Testis (tissue), 3 donors: ENCODE data around the gene NCBP2. TPM values are rescaled to one million over a fixed set of nuclear protein-coding genes. Genes with fewer than 3 reads are reported as not detected.

Source experiments
- DNase-seq: peaks from one replicate; pipeline ENCODE4 v3.0.0-alpha.2; 2019
- H3K27ac ChIP-seq, 2 donors: fragments of 200-600 bp; sonication (generic); one replicate each; pipeline ENCODE4 v1.5.1; 2019
- H3K27me3 ChIP-seq: fragments of 200-600 bp; sonication (generic); one replicate; pipeline ENCODE4 v1.5.1; 2019
- H3K36me3 ChIP-seq: fragments of 200-600 bp; sonication (generic); one replicate; pipeline ENCODE4 v1.5.1; 2017; ENCODE audit warnings: low read depth; ENCODE audit errors: missing control alignments
- H3K4me1 ChIP-seq: fragments of 200-600 bp; sonication (generic); one replicate; pipeline ENCODE4 v1.5.1; 2019
- H3K4me3 ChIP-seq, 2 donors: fragments of 200-600 bp; sonication (generic); one replicate each; pipeline ENCODE4 v1.5.1; 2017 to 2019
- H3K9me3 ChIP-seq: fragments of 200-600 bp; sonication (generic); one replicate; pipeline ENCODE4 v1.5.1; 2017
- POLR2A ChIP-seq: fragments of 450-650 bp; IDR thresholded peaks from one replicate; pipeline ENCODE4 v1.6.1; 2017; ENCODE audit warnings: antibody characterized with exemption, mild to moderate bottlenecking, moderate library complexity
- WGBS, 2 donors: methylation state at CpG; one replicate each; pipeline ENCODE4 v1.1.5; 2018; 5-methylcytosine and 5-hydroxymethylcytosine counted together
- intact Hi-C: fragments of 100-400 bp; cut with DNase I; formaldehyde crosslinking; loops from one replicate; pipeline ENCODE4 v1.15.1; 2023; ENCODE audit warnings: low total_unique reads
- polyA plus RNA-seq: library from polyadenylated mRNA; stranded (reverse); fragments of 350-450 nt; fragmentation: Illumina TruSeq; extraction: RNeasy Lipid Tissue Mini Kit (QIAGEN cat#74804); gene quantifications from one replicate; pipeline ENCODE4 v1.2.3, GENCODE V29; 2014; ENCODE audit warnings: low read depth, low replicate concordance; ENCODE audit not compliant: insufficient read depth
- total RNA-seq, 2 donors: library from RNA; depleted of rRNA; stranded (reverse); fragments of >200 nt; gene quantifications; one replicate each; pipeline ENCODE4 v1.2.3, GENCODE V29; 2016
- TF ChIP-seq, protein P1 (sequence below), 3 experiments: fragments of 450-650 bp in 2 of 3; fragments of 200-600 bp in 1 of 3; sonication (generic) in 1 of 3; IDR thresholded peaks; one replicate each; pipeline ENCODE4 v1.5.1; 2016 to 2019; ENCODE audit warnings: antibody characterized with exemption in 3 of 3, mild to moderate bottlenecking in 2 of 3, moderate library complexity in 1 of 3

Gene NCBP2
- total and polyA plus RNA-seq, 3 donors from 2014 or later = 30.6 to 53.3 (median 40.8) TPM

DNA sequence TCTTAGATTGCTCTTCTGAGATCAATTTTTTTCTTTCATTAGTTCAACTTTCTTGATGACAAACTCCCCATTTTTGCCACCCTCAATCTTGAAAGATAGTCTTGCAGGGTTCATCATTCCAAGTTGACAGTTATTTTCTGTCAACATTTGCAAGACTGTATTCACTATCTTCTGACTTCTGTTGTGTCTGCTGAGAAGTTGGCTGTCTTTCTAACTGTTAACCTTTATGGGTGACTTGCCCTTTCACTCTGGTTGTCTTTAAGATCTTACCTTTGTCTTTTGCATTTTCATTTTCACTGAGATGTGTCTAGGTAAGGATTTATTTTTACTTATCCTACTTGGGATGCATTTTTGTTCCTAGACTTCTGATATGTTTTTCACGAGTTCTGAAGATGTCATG is 40.9 kb upstream of the NCBP2 start:
- 81 to 91% methylated on average over 1 of the region's 1 CpG for WGBS, 2 donors

GRCh38 chr3:196981657-196982056 is 39.3 kb upstream of the NCBP2 start:
- no peak overlapping the region for H3K27ac ChIP-seq
- H3K4me3 ChIP-seq = no peak overlapping the region
- WGBS, 2 donors = 94 to 95% methylated on average over 13 of the region's 13 CpGs
- intact Hi-C loops = no loop called here
- no peak for DNase-seq
- H3K27me3 ChIP-seq = no peaks in the 10 kb centered on the region
- no peaks in the 10 kb centered on the region for H3K9me3 ChIP-seq
- H3K4me1 ChIP-seq = no peaks in the 10 kb centered on the region
- H3K36me3 ChIP-seq = no peaks in the 10 kb centered on the region
- TF ChIP-seq, protein P1, sequence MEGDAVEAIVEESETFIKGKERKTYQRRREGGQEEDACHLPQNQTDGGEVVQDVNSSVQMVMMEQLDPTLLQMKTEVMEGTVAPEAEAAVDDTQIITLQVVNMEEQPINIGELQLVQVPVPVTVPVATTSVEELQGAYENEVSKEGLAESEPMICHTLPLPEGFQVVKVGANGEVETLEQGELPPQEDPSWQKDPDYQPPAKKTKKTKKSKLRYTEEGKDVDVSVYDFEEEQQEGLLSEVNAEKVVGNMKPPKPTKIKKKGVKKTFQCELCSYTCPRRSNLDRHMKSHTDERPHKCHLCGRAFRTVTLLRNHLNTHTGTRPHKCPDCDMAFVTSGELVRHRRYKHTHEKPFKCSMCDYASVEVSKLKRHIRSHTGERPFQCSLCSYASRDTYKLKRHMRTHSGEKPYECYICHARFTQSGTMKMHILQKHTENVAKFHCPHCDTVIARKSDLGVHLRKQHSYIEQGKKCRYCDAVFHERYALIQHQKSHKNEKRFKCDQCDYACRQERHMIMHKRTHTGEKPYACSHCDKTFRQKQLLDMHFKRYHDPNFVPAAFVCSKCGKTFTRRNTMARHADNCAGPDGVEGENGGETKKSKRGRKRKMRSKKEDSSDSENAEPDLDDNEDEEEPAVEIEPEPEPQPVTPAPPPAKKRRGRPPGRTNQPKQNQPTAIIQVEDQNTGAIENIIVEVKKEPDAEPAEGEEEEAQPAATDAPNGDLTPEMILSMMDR (IDR thresholded peaks at IDR 0.05) = no peak
- TF ChIP-seq POLR2A = no peak

More for the DNA sequence above, 40.9 kb upstream of the NCBP2 start:
- H3K27ac ChIP-seq = no peak overlapping the region
- TF ChIP-seq POLR2A = no peak
- TF ChIP-seq, protein P1 (IDR thresholded peaks at IDR 0.05) = no peak
- H3K4me1 ChIP-seq = peaks cover 3% of the 10 kb centered on the region
- H3K4me3 ChIP-seq = no peak overlapping the region
- H3K9me3 ChIP-seq = no peaks in the 10 kb centered on the region
- intact Hi-C loops = no loop called here
- no peaks in the 10 kb centered on the region for H3K36me3 ChIP-seq
- no peak for DNase-seq
- no peaks in the 10 kb centered on the region for H3K27me3 ChIP-seq

GRCh38 chr3:196979545-196979944 is 37.2 kb upstream of the NCBP2 start:
- Histone ChIP-seq H3K27me3 (no peaks in the 10 kb centered on the region), H3K4me1 (no peaks in the 10 kb centered on the region), H3K36me3 (no peaks in the 10 kb centered on the region), H3K4me3 (no peak overlapping the region), H3K9me3 (no peaks in the 10 kb centered on the region), H3K27ac (no peak overlapping the region)
- TF ChIP-seq, protein P1 (IDR thresholded peaks at IDR 0.05) = no peak
- no peak for TF ChIP-seq POLR2A
- no peak for DNase-seq
- WGBS, 2 donors = 56 to 69% methylated on average over 10 of the region's 10 CpGs
- intact Hi-C loops = no loop called here

DNA sequence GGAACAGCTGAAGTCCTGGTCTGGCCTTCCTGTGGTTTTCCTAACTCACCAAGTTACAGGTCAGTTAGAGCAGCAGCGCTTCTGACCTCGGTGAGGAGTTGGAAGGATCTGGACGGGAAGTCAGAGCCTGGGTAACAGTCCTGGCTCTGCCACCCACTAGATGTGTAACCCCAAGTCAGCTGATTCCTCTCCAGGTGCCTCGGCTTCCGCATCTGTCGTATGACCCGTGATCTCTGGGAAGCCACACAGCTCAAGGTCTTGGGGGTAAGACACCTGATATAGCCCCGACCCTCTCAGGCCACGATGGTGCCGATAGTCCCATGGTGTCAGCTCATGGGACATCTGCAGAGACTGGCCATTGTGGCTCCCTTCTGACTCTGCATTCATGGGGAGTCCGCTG is 34.6 kb upstream of the NCBP2 start:
- Histone ChIP-seq H3K36me3 (no peaks in the 10 kb centered on the region), H3K27me3 (no peaks in the 10 kb centered on the region), H3K27ac (no peak overlapping the region), H3K4me3 (no peak overlapping the region), H3K9me3 (no peaks in the 10 kb centered on the region), H3K4me1 (no peaks in the 10 kb centered on the region)
- no peak for TF ChIP-seq POLR2A
- TF ChIP-seq, protein P1 (IDR thresholded peaks at IDR 0.05) = no peak
- no peak for DNase-seq
- intact Hi-C loops = no loop called here
- WGBS, 2 donors = 85 to 86% methylated on average over 11 of the region's 11 CpGs

- TF ChIP-seq POLR2A = no peak
- TF ChIP-seq, protein P1 (IDR thresholded peaks at IDR 0.05) = no peak
- H3K27me3 ChIP-seq = no peaks in the 10 kb centered on the region
- intact Hi-C loops = no loop called here
- no peak overlapping the region for H3K27ac ChIP-seq
- no peak overlapping the region for H3K4me3 ChIP-seq
- 80 to 87% methylated on average over 4 of the region's 4 CpGs for WGBS, 2 donors
- no peaks in the 10 kb centered on the region for H3K9me3 ChIP-seq
- H3K36me3 ChIP-seq = no peaks in the 10 kb centered on the region
- H3K4me1 ChIP-seq = no peaks in the 10 kb centered on the region
- no peak for DNase-seq
These were observed 33.0 kb upstream of the NCBP2 start for GRCh38 chr3:196975349-196975748.
